ENCODE data around the gene IFNAR1. TPM values are rescaled to one million over a fixed set of nuclear protein-coding genes. Genes with fewer than 3 reads are reported as not detected.

IFNAR1 gene
- polyA plus RNA-seq, 1 donor from 2014 or later, result 15.5 TPM

DNA sequence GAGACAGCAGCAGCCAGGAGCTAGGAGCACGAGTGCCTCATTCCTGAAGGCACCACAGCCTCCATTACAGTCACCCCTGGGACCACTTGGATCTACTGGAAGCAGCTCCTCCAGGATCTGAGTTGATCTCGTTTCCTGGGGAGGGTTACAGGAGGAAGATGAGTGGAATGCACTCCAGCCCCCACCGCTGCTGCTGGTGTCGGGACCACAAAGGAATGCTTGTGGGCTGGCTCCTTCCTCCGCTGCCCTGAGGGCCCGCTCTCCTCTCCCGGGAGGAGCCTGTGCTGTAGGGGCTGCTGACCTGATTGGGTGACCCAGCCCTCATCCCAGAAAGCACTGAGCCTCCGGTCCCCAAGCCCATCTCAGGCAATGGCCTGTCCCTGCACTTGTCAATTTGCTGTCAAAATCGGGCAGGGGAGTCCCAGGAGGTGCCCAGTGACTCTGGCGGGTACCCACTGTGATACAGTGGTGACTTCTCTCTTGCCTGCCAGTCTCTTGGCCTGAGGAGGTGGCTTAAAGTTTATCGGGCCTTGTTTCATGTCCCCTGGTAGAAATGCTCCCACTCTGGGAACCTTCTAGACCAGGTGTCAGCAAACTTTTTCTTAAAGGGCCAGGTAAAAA is 35.5 kb upstream of the IFNAR1 start:
- no peak overlapping the region for H2AFZ ChIP-seq (ENCODE audit: low read depth, low read length)

GRCh38 chr21:33290441-33290840 is 34.3 kb upstream of the IFNAR1 start:
- H3K79me2 ChIP-seq (replicated peaks; ENCODE audit: insufficient read depth, low read length), result no peaks in the 10 kb centered on the region
- no peaks in the 10 kb centered on the region for H4K20me1 ChIP-seq (ENCODE audit: insufficient read depth)
- no peak for TF ChIP-seq TAF1 (IDR thresholded peaks at IDR 0.05; ENCODE audit: low read depth)
- TF ChIP-seq POLR2AphosphoS5 (IDR thresholded peaks at IDR 0.05), result no peak
- TF ChIP-seq, protein P1, sequence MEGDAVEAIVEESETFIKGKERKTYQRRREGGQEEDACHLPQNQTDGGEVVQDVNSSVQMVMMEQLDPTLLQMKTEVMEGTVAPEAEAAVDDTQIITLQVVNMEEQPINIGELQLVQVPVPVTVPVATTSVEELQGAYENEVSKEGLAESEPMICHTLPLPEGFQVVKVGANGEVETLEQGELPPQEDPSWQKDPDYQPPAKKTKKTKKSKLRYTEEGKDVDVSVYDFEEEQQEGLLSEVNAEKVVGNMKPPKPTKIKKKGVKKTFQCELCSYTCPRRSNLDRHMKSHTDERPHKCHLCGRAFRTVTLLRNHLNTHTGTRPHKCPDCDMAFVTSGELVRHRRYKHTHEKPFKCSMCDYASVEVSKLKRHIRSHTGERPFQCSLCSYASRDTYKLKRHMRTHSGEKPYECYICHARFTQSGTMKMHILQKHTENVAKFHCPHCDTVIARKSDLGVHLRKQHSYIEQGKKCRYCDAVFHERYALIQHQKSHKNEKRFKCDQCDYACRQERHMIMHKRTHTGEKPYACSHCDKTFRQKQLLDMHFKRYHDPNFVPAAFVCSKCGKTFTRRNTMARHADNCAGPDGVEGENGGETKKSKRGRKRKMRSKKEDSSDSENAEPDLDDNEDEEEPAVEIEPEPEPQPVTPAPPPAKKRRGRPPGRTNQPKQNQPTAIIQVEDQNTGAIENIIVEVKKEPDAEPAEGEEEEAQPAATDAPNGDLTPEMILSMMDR (IDR thresholded peaks at IDR 0.05; ENCODE audit: poor library complexity, severe bottlenecking), result no peak
- no peak for TF ChIP-seq MXI1 (conservative IDR thresholded peaks at IDR 0.05; ENCODE audit: poor library complexity, severe bottlenecking)
- no peak for TF ChIP-seq RAD21 (conservative IDR thresholded peaks at IDR 0.05)
- H3K27ac ChIP-seq (ENCODE audit: low read length), result no peak overlapping the region
- H3K27me3 ChIP-seq (ENCODE audit: insufficient read depth, low read depth, low read length), result no peaks in the 10 kb centered on the region
- no peak overlapping the region for H2AFZ ChIP-seq (ENCODE audit: low read depth, low read length)
- H3K9me3 ChIP-seq (ENCODE audit: low read length), result no peaks in the 10 kb centered on the region
- no peaks in the 10 kb centered on the region for H3K9me2 ChIP-seq (ENCODE audit: insufficient read depth, low read length)
- H3K36me3 ChIP-seq (ENCODE audit: insufficient read depth, low read length), result no peaks in the 10 kb centered on the region
- no peak overlapping the region for H3K9ac ChIP-seq (ENCODE audit: low read length)
- H3F3A ChIP-seq (ENCODE audit: insufficient read depth, low read length, poor library complexity, severe bottlenecking), result no peaks in the 10 kb centered on the region
- no peak overlapping the region for H3K4me2 ChIP-seq (ENCODE audit: low read length)
- no peak overlapping the region for H3K4me3 ChIP-seq (ENCODE audit: low read length)

More for the DNA sequence above, 35.5 kb upstream of the IFNAR1 start:
- Histone ChIP-seq H4K20me1 (ENCODE audit: insufficient read depth) (no peaks in the 10 kb centered on the region), H3F3A (ENCODE audit: insufficient read depth, low read length, poor library complexity, severe bottlenecking) (no peaks in the 10 kb centered on the region), H3K4me2 (ENCODE audit: low read length) (no peak overlapping the region), H3K27ac (ENCODE audit: low read length) (no peak overlapping the region), H3K36me3 (ENCODE audit: insufficient read depth, low read length) (no peaks in the 10 kb centered on the region), H3K27me3 (ENCODE audit: insufficient read depth, low read depth, low read length) (no peaks in the 10 kb centered on the region), H3K4me3 (ENCODE audit: low read length) (no peak overlapping the region), H3K79me2 (replicated peaks; ENCODE audit: insufficient read depth, low read length) (no peaks in the 10 kb centered on the region), H3K9ac (ENCODE audit: low read length) (no peak overlapping the region), H3K9me3 (ENCODE audit: low read length) (no peaks in the 10 kb centered on the region), H3K9me2 (ENCODE audit: insufficient read depth, low read length) (no peaks in the 10 kb centered on the region)
- TF ChIP-seq, protein P1 (IDR thresholded peaks at IDR 0.05; ENCODE audit: poor library complexity, severe bottlenecking), result no peak
- no peak for TF ChIP-seq RAD21 (conservative IDR thresholded peaks at IDR 0.05)
- TF ChIP-seq POLR2AphosphoS5 (IDR thresholded peaks at IDR 0.05), result no peak
- no peak for TF ChIP-seq EZH2 (IDR thresholded peaks at IDR 0.05; ENCODE audit: borderline replicate concordance, insufficient read depth, low read length, poor library complexity, severe bottlenecking)

- no peaks in the 10 kb centered on the region for H3K9me2 ChIP-seq (ENCODE audit: insufficient read depth, low read length)
- H3K27me3 ChIP-seq (ENCODE audit: insufficient read depth, low read depth, low read length), result no peaks in the 10 kb centered on the region
- no peak overlapping the region for H3K4me3 ChIP-seq (ENCODE audit: low read length)
- H3F3A ChIP-seq (ENCODE audit: insufficient read depth, low read length, poor library complexity, severe bottlenecking), result no peaks in the 10 kb centered on the region
- no peak overlapping the region for H3K9ac ChIP-seq (ENCODE audit: low read length)
- no peak overlapping the region for H2AFZ ChIP-seq (ENCODE audit: low read depth, low read length)
- TF ChIP-seq POLR2AphosphoS5 (IDR thresholded peaks at IDR 0.05), result no peak
- no peak for TF ChIP-seq EP300 (conservative IDR thresholded peaks at IDR 0.05; ENCODE audit: poor library complexity, severe bottlenecking)
- TF ChIP-seq, protein P1 (IDR thresholded peaks at IDR 0.05; ENCODE audit: poor library complexity, severe bottlenecking), result no peak
- TF ChIP-seq EZH2 (IDR thresholded peaks at IDR 0.05; ENCODE audit: borderline replicate concordance, insufficient read depth, low read length, poor library complexity, severe bottlenecking), result no peak
- TF ChIP-seq MXI1 (conservative IDR thresholded peaks at IDR 0.05; ENCODE audit: poor library complexity, severe bottlenecking), result no peak
- TF ChIP-seq SMC3 (conservative IDR thresholded peaks at IDR 0.05; ENCODE audit: poor library complexity), result no peak
- no peak for TF ChIP-seq TAF1 (IDR thresholded peaks at IDR 0.05; ENCODE audit: low read depth)
- TF ChIP-seq REST (IDR thresholded peaks at IDR 0.05; ENCODE audit: borderline replicate concordance), result no peak
- no peak for TF ChIP-seq RAD21 (conservative IDR thresholded peaks at IDR 0.05)
- H3K36me3 ChIP-seq (ENCODE audit: insufficient read depth, low read length), result no peaks in the 10 kb centered on the region
- no peaks in the 10 kb centered on the region for H3K9me3 ChIP-seq (ENCODE audit: low read length)
- no peak overlapping the region for H3K27ac ChIP-seq (ENCODE audit: low read length)
- no peak overlapping the region for H3K4me2 ChIP-seq (ENCODE audit: low read length)
- H4K20me1 ChIP-seq (ENCODE audit: insufficient read depth), result no peaks in the 10 kb centered on the region
- H3K79me2 ChIP-seq (replicated peaks; ENCODE audit: insufficient read depth, low read length), result no peaks in the 10 kb centered on the region
These were observed 33.1 kb upstream of the IFNAR1 start for GRCh38 chr21:33291686-33292085.
